Caco-2 (cell line): Measurements from ENCODE around the gene RXYLT1. TPM values are rescaled to one million over a fixed set of nuclear protein-coding genes. Genes with fewer than 3 reads are reported as not detected.

Experiments
- BruUV-seq: library from RNA; stranded (reverse); fragments of 400-500 nt; replicated peaks from 2 replicates; lab custom pipeline; 2021; lab: Mats Ljungman, UMichigan
- CTCF ChIA-PET: fragments of 300-600 bp; sonication (Branson Sonifier 250); formaldehyde crosslinking; loops from one replicate; lab custom pipeline; 2022; ENCODE audit warnings: antibody characterized with exemption; lab: Charles Lee
- POLR2A ChIA-PET: fragments of 300-600 bp; sonication (Branson Sonifier 250); formaldehyde crosslinking; loops from one replicate; lab custom pipeline; 2022; ENCODE audit warnings: antibody characterized with exemption; lab: Charles Lee
- DNase-seq, 2 experiments: peaks; one replicate each; pipeline versions ENCODE4 v3.0.0 to v3.0.0-alpha.2; 2020 to 2022
- H3K27me3 ChIP-seq: replicated peaks from 2 replicates; pipeline ENCODE4 v1.6.0; 2011; ENCODE audit warnings: low read length; ENCODE audit not compliant: control insufficient read depth, insufficient read depth
- H3K36me3 ChIP-seq: 2 replicates; pipeline ENCODE4 v1.5.1; 2011; ENCODE audit warnings: low read length; ENCODE audit not compliant: control insufficient read depth, insufficient read depth
- H3K4me1 ChIP-seq: fragments of 250-450 bp; sonication (Bioruptor Pico); 2 replicates; pipeline ENCODE4 v1.5.1; 2020; ENCODE audit warnings: mild to moderate bottlenecking
- H3K4me3 ChIP-seq: 2 replicates; pipeline ENCODE4 v1.5.1; 2011; ENCODE audit warnings: low read depth, mild to moderate bottlenecking, control low read depth, low read length
- H3K9me3 ChIP-seq: fragments of 250-450 bp; sonication (Bioruptor Pico); 2 replicates; pipeline ENCODE4 v1.5.1; 2020; ENCODE audit warnings: mild to moderate bottlenecking, moderate library complexity
- H3K27ac Mint-ChIP-seq: one replicate; pipeline ENCODE4 v1.8.0; 2022; ENCODE audit warnings: mixed read lengths; ENCODE audit not compliant: unreplicated experiment
- H3K27me3 Mint-ChIP-seq: one replicate; pipeline ENCODE4 v1.8.0; 2022; ENCODE audit warnings: mixed read lengths; ENCODE audit not compliant: insufficient read depth, unreplicated experiment
- H3K36me3 Mint-ChIP-seq: one replicate; pipeline ENCODE4 v1.8.0; 2022; ENCODE audit warnings: mild to moderate bottlenecking, mixed read lengths; ENCODE audit not compliant: insufficient read depth, unreplicated experiment
- H3K4me1 Mint-ChIP-seq: one replicate; pipeline ENCODE4 v1.8.0; 2022; ENCODE audit warnings: low read depth, mixed read lengths; ENCODE audit not compliant: unreplicated experiment
- H3K4me3 Mint-ChIP-seq: one replicate; pipeline ENCODE4 v1.8.0; 2022; ENCODE audit warnings: mild to moderate bottlenecking, moderate library complexity, mixed read lengths; ENCODE audit not compliant: unreplicated experiment
- H3K9me3 Mint-ChIP-seq: one replicate; pipeline ENCODE4 v1.8.0; 2022; ENCODE audit warnings: mixed read lengths; ENCODE audit not compliant: unreplicated experiment
- intact Hi-C: fragments of 100-400 bp; cut with micrococcal nuclease; formaldehyde crosslinking; loops from one replicate; pipeline ENCODE4 v1.10.0; 2022; ENCODE audit not compliant: unreplicated experiment
- total RNA-seq: library from RNA; stranded (reverse); gene quantifications from 2 replicates; pipeline ENCODE4 v1.2.3, GENCODE V29; 2022
- TF ChIP-seq, protein P1 (sequence below), 2 experiments: fragments of 200-600 bp in 1 of 2; IDR thresholded peaks; 1 replicate in 1 of 2; 2 replicates in 1 of 2; pipeline versions ENCODE4 v1.5.1 to v1.8.0; 2011 to 2022; ENCODE audit warnings: antibody characterized with exemption in 1 of 2, control low read depth in 1 of 2, inconsistent platforms in 1 of 2, low read depth in 1 of 2, low read length in 1 of 2, mild to moderate bottlenecking in 1 of 2, moderate library complexity in 1 of 2; ENCODE audit not compliant: insufficient read depth in 1 of 2, severe bottlenecking in 1 of 2, unreplicated experiment in 1 of 2

RXYLT1 gene
- total RNA-seq, 1 experiment from 2014 or later = 9.1 TPM

GRCh38 chr12:63821781-63822251, 42.1 kb downstream of the RXYLT1 start:
- DNase-seq = no peak
- Histone ChIP-seq H3K4me1 (peaks cover 10% of the 10 kb centered on the region), H3K4me3 (no peak overlapping the region), H3K36me3 (no peaks in the 10 kb centered on the region), H3K27me3 (no peaks in the 10 kb centered on the region), H3K9me3 (0 out of 2 replicates have a peak, but pooled peaks cover 17% of the 10 kb centered on the region)
- TF ChIP-seq, protein P1, sequence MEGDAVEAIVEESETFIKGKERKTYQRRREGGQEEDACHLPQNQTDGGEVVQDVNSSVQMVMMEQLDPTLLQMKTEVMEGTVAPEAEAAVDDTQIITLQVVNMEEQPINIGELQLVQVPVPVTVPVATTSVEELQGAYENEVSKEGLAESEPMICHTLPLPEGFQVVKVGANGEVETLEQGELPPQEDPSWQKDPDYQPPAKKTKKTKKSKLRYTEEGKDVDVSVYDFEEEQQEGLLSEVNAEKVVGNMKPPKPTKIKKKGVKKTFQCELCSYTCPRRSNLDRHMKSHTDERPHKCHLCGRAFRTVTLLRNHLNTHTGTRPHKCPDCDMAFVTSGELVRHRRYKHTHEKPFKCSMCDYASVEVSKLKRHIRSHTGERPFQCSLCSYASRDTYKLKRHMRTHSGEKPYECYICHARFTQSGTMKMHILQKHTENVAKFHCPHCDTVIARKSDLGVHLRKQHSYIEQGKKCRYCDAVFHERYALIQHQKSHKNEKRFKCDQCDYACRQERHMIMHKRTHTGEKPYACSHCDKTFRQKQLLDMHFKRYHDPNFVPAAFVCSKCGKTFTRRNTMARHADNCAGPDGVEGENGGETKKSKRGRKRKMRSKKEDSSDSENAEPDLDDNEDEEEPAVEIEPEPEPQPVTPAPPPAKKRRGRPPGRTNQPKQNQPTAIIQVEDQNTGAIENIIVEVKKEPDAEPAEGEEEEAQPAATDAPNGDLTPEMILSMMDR (IDR thresholded peaks at IDR 0.05; ENCODE audit: insufficient read depth in 1 of 2, low read depth in 1 of 2, low read length in 1 of 2, severe bottlenecking in 1 of 2, unreplicated experiment in 1 of 2) = no peak
- Mint-ChIP-seq H3K9me3 (peaks cover 19% of the 10 kb centered on the region), H3K4me3 (no peak overlapping the region), H3K27me3 (no peaks in the 10 kb centered on the region), H3K4me1 (peaks cover 9% of the 10 kb centered on the region), H3K36me3 (peaks cover 9% of the 10 kb centered on the region), H3K27ac (no peak overlapping the region)
- no TSS peak for BruUV-seq
- intact Hi-C loops = no loop called here
- ChIA-PET CTCF (no interaction called here), POLR2A (no interaction called here)

DNA sequence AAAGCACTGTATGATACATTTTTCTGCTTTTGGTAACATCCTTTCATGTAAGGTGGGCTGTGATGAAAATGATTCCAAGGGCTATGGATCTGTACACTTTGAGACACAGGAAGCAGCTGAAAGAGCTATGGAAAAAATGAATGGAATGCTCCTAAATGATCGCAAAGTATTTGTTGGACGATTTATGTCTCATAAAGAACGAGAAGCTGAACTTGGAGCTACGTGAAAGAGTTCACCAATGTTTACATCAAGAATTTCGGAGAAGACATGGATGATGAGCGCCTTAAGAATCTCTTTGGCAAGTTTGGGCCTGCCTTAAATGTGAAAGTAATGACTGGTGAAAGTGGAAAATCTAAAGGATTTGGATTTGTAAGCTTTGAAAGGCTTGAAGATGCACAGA, 42.6 kb downstream of the RXYLT1 start:
- H3K36me3 Mint-ChIP-seq = peaks cover 9% of the 10 kb centered on the region
- Histone ChIP-seq H3K4me1 (peaks cover 10% of the 10 kb centered on the region), H3K27me3 (no peaks in the 10 kb centered on the region), H3K4me3 (no peak overlapping the region), H3K36me3 (no peaks in the 10 kb centered on the region), H3K9me3 (0 out of 2 replicates have a peak, but pooled peaks cover 17% of the 10 kb centered on the region)
- intact Hi-C loops = no loop called here
- POLR2A ChIA-PET = no interaction called here
- no peak for DNase-seq
- peaks cover 9% of the 10 kb centered on the region for H3K4me1 Mint-ChIP-seq
- no peak overlapping the region for H3K27ac Mint-ChIP-seq
- H3K27me3 Mint-ChIP-seq = no peaks in the 10 kb centered on the region
- BruUV-seq = no TSS peak
- TF ChIP-seq, protein P1 (IDR thresholded peaks at IDR 0.05; ENCODE audit: insufficient read depth in 1 of 2, low read depth in 1 of 2, low read length in 1 of 2, severe bottlenecking in 1 of 2, unreplicated experiment in 1 of 2) = no peak
- no peak overlapping the region for H3K4me3 Mint-ChIP-seq
- H3K9me3 Mint-ChIP-seq = peaks cover 19% of the 10 kb centered on the region
- CTCF ChIA-PET = no interaction called here

- Histone ChIP-seq H3K36me3 (no peaks in the 10 kb centered on the region), H3K27me3 (no peaks in the 10 kb centered on the region), H3K9me3 (0 out of 2 replicates have a peak, but pooled peaks cover 17% of the 10 kb centered on the region), H3K4me3 (no peak overlapping the region), H3K4me1 (peaks cover 10% of the 10 kb centered on the region)
- Mint-ChIP-seq H3K9me3 (peaks cover 19% of the 10 kb centered on the region), H3K27ac (no peak overlapping the region), H3K36me3 (peaks cover 9% of the 10 kb centered on the region), H3K4me3 (no peak overlapping the region), H3K27me3 (no peaks in the 10 kb centered on the region), H3K4me1 (peaks cover 9% of the 10 kb centered on the region)
- TF ChIP-seq, protein P1 (IDR thresholded peaks at IDR 0.05; ENCODE audit: insufficient read depth in 1 of 2, low read depth in 1 of 2, low read length in 1 of 2, severe bottlenecking in 1 of 2, unreplicated experiment in 1 of 2) = no peak
- ChIA-PET POLR2A (no interaction called here), CTCF (no interaction called here)
- no TSS peak for BruUV-seq
- no peak for DNase-seq
- intact Hi-C loops = no loop called here
These were observed 43.3 kb downstream of the RXYLT1 start for GRCh38 chr12:63823040-63823439.
